AG10803 (cell line): ENCODE data around the gene INPP4A.

Source experiments
- DNase-seq: peaks from one replicate; pipeline ENCODE4 v3.0.0; 2010; ENCODE audit warnings: low read depth
- H3K4me3 ChIP-seq: 2 replicates; pipeline ENCODE4 v1.5.1; 2011; ENCODE audit warnings: mild to moderate bottlenecking, low read length, control low read depth
- CTCF ChIP-seq: conservative IDR thresholded peaks from 2 replicates; pipeline ENCODE4 v1.5.1; 2011; ENCODE audit warnings: mild to moderate bottlenecking, low read length, control low read depth, inconsistent platforms

INPP4A gene

GRCh38 chr2:98572211-98572610 is 127.6 kb downstream of the INPP4A start:
- no peak overlapping the region for H3K4me3 ChIP-seq
- DNase-seq = no peak
- TF ChIP-seq CTCF = no peak

- DNase-seq = no peak
- TF ChIP-seq CTCF = no peak
- no peak overlapping the region for H3K4me3 ChIP-seq
These were observed 128.0 kb downstream of the INPP4A start for GRCh38 chr2:98572676-98573075.

- no peak overlapping the region for H3K4me3 ChIP-seq
- no peak for TF ChIP-seq CTCF
- no peak for DNase-seq
These were observed 128.8 kb downstream of the INPP4A start for GRCh38 chr2:98573426-98573825.

- no peak for DNase-seq
- TF ChIP-seq CTCF = no peak
- no peak overlapping the region for H3K4me3 ChIP-seq
These were observed 132.1 kb downstream of the INPP4A start for GRCh38 chr2:98576666-98577312.

- no peak for DNase-seq
- peak; percentile 20 for TF ChIP-seq CTCF
- no peak overlapping the region for H3K4me3 ChIP-seq
These were observed 132.7 kb downstream of the INPP4A start for GRCh38 chr2:98577313-98577712.

- TF ChIP-seq CTCF = no peak
- no peak overlapping the region for H3K4me3 ChIP-seq
- DNase-seq = no peak
These were observed 133.6 kb downstream of the INPP4A start for GRCh38 chr2:98578231-98578630.

- no peak overlapping the region for H3K4me3 ChIP-seq
- DNase-seq = no peak
- TF ChIP-seq CTCF = no peak
These were observed 135.3 kb downstream of the INPP4A start for GRCh38 chr2:98579926-98580325.
